ENCODE results near the gene CAMP. TPM values are rescaled to one million over a fixed set of nuclear protein-coding genes. Genes with fewer than 3 reads are reported as not detected.

Gene CAMP
- polyA plus RNA-seq, 1 donor from 2014 or later: not detected

DNA sequence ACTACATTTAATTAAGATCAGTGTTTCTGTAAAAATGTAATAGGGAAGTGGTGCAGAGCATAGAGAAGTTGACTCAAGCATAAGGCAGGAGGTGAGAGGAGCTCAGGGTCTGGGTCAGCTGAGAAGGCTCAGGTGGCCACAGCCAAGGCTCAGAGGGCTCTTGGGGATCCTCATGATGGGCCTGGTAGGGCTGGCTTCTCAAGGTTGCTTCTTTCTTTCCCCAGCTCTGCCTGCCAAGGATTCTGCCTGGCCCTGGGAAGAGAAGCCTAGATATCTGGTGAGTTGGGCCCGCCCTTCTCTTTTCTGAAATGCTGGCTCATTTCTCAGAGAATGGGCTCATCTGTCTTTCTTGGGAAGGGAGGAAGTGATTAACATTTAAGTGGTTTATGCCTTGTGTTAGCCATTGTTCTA lies 24.1 kb downstream of the CAMP start:
- Histone ChIP-seq H3K4me3 (ENCODE audit: low read length) (no peak overlapping the region), H4K20me1 (ENCODE audit: insufficient read depth) (no peaks in the 10 kb centered on the region), H3F3A (ENCODE audit: insufficient read depth, low read length, poor library complexity, severe bottlenecking) (no peaks in the 10 kb centered on the region), H3K27me3 (ENCODE audit: insufficient read depth, low read depth, low read length) (no peaks in the 10 kb centered on the region), H3K36me3 (ENCODE audit: insufficient read depth, low read length) (no peaks in the 10 kb centered on the region), H3K27ac (ENCODE audit: low read length) (no peak overlapping the region), H2AFZ (ENCODE audit: low read depth, low read length) (no peak overlapping the region), H3K9me3 (ENCODE audit: low read length) (no peaks in the 10 kb centered on the region), H3K4me2 (ENCODE audit: low read length) (no peak overlapping the region), H3K79me2 (replicated peaks; ENCODE audit: insufficient read depth, low read length) (peaks cover 2% of the 10 kb centered on the region), H3K9ac (ENCODE audit: low read length) (no peak overlapping the region), H3K9me2 (ENCODE audit: insufficient read depth, low read length) (no peaks in the 10 kb centered on the region)
- TF ChIP-seq CTCF (IDR thresholded peaks at IDR 0.05; ENCODE audit: poor library complexity, severe bottlenecking) (no peak), POLR2AphosphoS5 (IDR thresholded peaks at IDR 0.05) (no peak), EZH2 (IDR thresholded peaks at IDR 0.05; ENCODE audit: borderline replicate concordance, insufficient read depth, low read length, poor library complexity, severe bottlenecking) (no peak), RAD21 (conservative IDR thresholded peaks at IDR 0.05) (no peak), REST (IDR thresholded peaks at IDR 0.05; ENCODE audit: borderline replicate concordance) (no peak), MXI1 (conservative IDR thresholded peaks at IDR 0.05; ENCODE audit: poor library complexity, severe bottlenecking) (no peak), TAF1 (IDR thresholded peaks at IDR 0.05; ENCODE audit: low read depth) (no peak), EP300 (conservative IDR thresholded peaks at IDR 0.05; ENCODE audit: poor library complexity, severe bottlenecking) (no peak)

DNA sequence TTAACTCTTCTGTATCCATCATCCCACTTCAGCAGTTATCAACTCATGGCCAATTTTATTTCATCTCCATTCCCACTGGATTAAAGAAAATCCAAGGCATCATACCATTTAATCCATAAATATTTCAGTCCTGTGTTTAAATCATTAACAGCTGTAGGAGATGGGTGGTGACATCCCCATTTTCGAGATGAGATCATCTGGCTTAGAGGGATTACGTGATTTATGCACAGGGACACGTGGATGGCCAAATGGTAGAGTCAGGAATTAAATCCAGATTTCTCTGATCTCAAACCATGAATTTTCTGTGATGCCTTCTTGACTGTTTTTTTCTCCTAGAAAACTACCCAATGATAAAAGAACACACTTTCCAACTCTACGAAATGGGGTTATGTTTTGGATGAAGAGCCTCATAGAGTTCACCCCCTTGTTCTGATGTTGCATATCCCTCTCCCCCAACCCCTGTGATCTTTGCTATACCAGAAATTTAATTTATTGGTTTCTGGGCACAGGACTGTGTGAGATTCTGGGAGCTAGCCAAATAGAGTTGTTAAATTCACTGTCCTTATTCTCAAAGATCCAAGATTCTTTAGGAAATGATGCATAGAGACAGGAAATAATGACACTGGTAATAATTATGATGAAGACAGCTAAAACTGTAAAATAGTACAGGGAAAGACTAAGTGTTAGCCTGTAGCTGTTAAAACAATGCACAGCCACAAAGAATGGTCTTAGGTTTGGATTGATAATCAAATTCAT lies 25.0 kb downstream of the CAMP start:
- Histone ChIP-seq H3K9me3 (ENCODE audit: low read length) (no peaks in the 10 kb centered on the region), H3K79me2 (replicated peaks; ENCODE audit: insufficient read depth, low read length) (peaks cover 2% of the 10 kb centered on the region), H3K27ac (ENCODE audit: low read length) (no peak overlapping the region), H3K9ac (ENCODE audit: low read length) (no peak overlapping the region), H4K20me1 (ENCODE audit: insufficient read depth) (no peaks in the 10 kb centered on the region), H3K4me3 (ENCODE audit: low read length) (no peak overlapping the region), H3K4me2 (ENCODE audit: low read length) (no peak overlapping the region), H3F3A (ENCODE audit: insufficient read depth, low read length, poor library complexity, severe bottlenecking) (no peaks in the 10 kb centered on the region), H3K36me3 (ENCODE audit: insufficient read depth, low read length) (no peaks in the 10 kb centered on the region), H3K9me2 (ENCODE audit: insufficient read depth, low read length) (no peaks in the 10 kb centered on the region), H2AFZ (ENCODE audit: low read depth, low read length) (no peak overlapping the region), H3K27me3 (ENCODE audit: insufficient read depth, low read depth, low read length) (no peaks in the 10 kb centered on the region)
- no peak for TF ChIP-seq POLR2AphosphoS5 (IDR thresholded peaks at IDR 0.05)
- no peak for TF ChIP-seq EP300 (conservative IDR thresholded peaks at IDR 0.05; ENCODE audit: poor library complexity, severe bottlenecking)
- no peak for TF ChIP-seq EZH2 (IDR thresholded peaks at IDR 0.05; ENCODE audit: borderline replicate concordance, insufficient read depth, low read length, poor library complexity, severe bottlenecking)
- TF ChIP-seq CTCF (IDR thresholded peaks at IDR 0.05; ENCODE audit: poor library complexity, severe bottlenecking): no peak
- no peak for TF ChIP-seq RAD21 (conservative IDR thresholded peaks at IDR 0.05)
- no peak for TF ChIP-seq MXI1 (conservative IDR thresholded peaks at IDR 0.05; ENCODE audit: poor library complexity, severe bottlenecking)
- no peak for TF ChIP-seq SMC3 (conservative IDR thresholded peaks at IDR 0.05; ENCODE audit: poor library complexity)
- no peak for TF ChIP-seq TAF1 (IDR thresholded peaks at IDR 0.05; ENCODE audit: low read depth)
- no peak for TF ChIP-seq REST (IDR thresholded peaks at IDR 0.05; ENCODE audit: borderline replicate concordance)
